ENCODE measurements around the gene MRPL17.

Gene MRPL17

GRCh38 chr11:6663794-6664469 lies 19.2 kb downstream of the MRPL17 start:
- no peak overlapping the region for H3K9ac ChIP-seq (ENCODE audit: low read length)
- no peak overlapping the region for H3K4me3 ChIP-seq (ENCODE audit: low read length)
- H3K36me3 ChIP-seq (ENCODE audit: control insufficient read depth, low read depth, low read length): no peaks in the 10 kb centered on the region
- no peak overlapping the region for H3K27ac ChIP-seq (ENCODE audit: low read length)
- no peaks in the 10 kb centered on the region for H3K4me1 ChIP-seq (ENCODE audit: control insufficient read depth, low read depth, low read length)
- H3K9me3 ChIP-seq (ENCODE audit: control insufficient read depth, low read depth, low read length): no peaks in the 10 kb centered on the region
- H3K27me3 ChIP-seq (ENCODE audit: control insufficient read depth, insufficient read depth, low read length): no peaks in the 10 kb centered on the region

GRCh38 chr11:6660712-6661111 lies 22.4 kb downstream of the MRPL17 start:
- Histone ChIP-seq H3K27me3 (ENCODE audit: control insufficient read depth, insufficient read depth, low read length) (peaks cover 17% of the 10 kb centered on the region), H3K4me1 (ENCODE audit: control insufficient read depth, low read depth, low read length) (peaks cover 9% of the 10 kb centered on the region), H3K27ac (ENCODE audit: low read length) (no peak overlapping the region), H3K36me3 (ENCODE audit: control insufficient read depth, low read depth, low read length) (no peaks in the 10 kb centered on the region), H3K9ac (ENCODE audit: low read length) (no peak overlapping the region), H3K4me3 (ENCODE audit: low read length) (no peak overlapping the region), H3K9me3 (ENCODE audit: control insufficient read depth, low read depth, low read length) (no peaks in the 10 kb centered on the region)

- Histone ChIP-seq H3K27ac (ENCODE audit: low read length) (no peak overlapping the region), H3K9me3 (ENCODE audit: control insufficient read depth, low read depth, low read length) (no peaks in the 10 kb centered on the region), H3K27me3 (ENCODE audit: control insufficient read depth, insufficient read depth, low read length) (peaks cover 25% of the 10 kb centered on the region), H3K36me3 (ENCODE audit: control insufficient read depth, low read depth, low read length) (no peaks in the 10 kb centered on the region), H3K4me3 (ENCODE audit: low read length) (no peak overlapping the region), H3K4me1 (ENCODE audit: control insufficient read depth, low read depth, low read length) (peaks cover 9% of the 10 kb centered on the region), H3K9ac (ENCODE audit: low read length) (no peak overlapping the region)
Measured at GRCh38 chr11:6658647-6659046, 24.5 kb downstream of the MRPL17 start.

- H3K4me1 ChIP-seq (ENCODE audit: control insufficient read depth, low read depth, low read length): peaks cover 9% of the 10 kb centered on the region
- H3K27me3 ChIP-seq (ENCODE audit: control insufficient read depth, insufficient read depth, low read length): peaks cover 29% of the 10 kb centered on the region
- H3K36me3 ChIP-seq (ENCODE audit: control insufficient read depth, low read depth, low read length): no peaks in the 10 kb centered on the region
- no peak overlapping the region for H3K27ac ChIP-seq (ENCODE audit: low read length)
- H3K9ac ChIP-seq (ENCODE audit: low read length): no peak overlapping the region
- H3K4me3 ChIP-seq (ENCODE audit: low read length): no peak overlapping the region
- no peaks in the 10 kb centered on the region for H3K9me3 ChIP-seq (ENCODE audit: control insufficient read depth, low read depth, low read length)
Measured at GRCh38 chr11:6657346-6657745, 25.8 kb downstream of the MRPL17 start.

GRCh38 chr11:6656936-6657335 lies 26.2 kb downstream of the MRPL17 start:
- H3K4me3 ChIP-seq (ENCODE audit: low read length): peak overlapping the region; percentile 58
- peaks cover 29% of the 10 kb centered on the region for H3K27me3 ChIP-seq (ENCODE audit: control insufficient read depth, insufficient read depth, low read length)
- no peaks in the 10 kb centered on the region for H3K36me3 ChIP-seq (ENCODE audit: control insufficient read depth, low read depth, low read length)

GRCh38 chr11:6656584-6656915 lies 26.6 kb downstream of the MRPL17 start:
- Histone ChIP-seq H3K4me3 (ENCODE audit: low read length) (peak overlapping the region; percentile 58), H3K9ac (ENCODE audit: low read length) (no peak overlapping the region), H3K9me3 (ENCODE audit: control insufficient read depth, low read depth, low read length) (no peaks in the 10 kb centered on the region), H3K36me3 (ENCODE audit: control insufficient read depth, low read depth, low read length) (no peaks in the 10 kb centered on the region), H3K27ac (ENCODE audit: low read length) (no peak overlapping the region), H3K4me1 (ENCODE audit: control insufficient read depth, low read depth, low read length) (peaks cover 9% of the 10 kb centered on the region), H3K27me3 (ENCODE audit: control insufficient read depth, insufficient read depth, low read length) (peaks cover 29% of the 10 kb centered on the region)

More at GRCh38 chr11:6656936-6657335, 26.2 kb downstream of the MRPL17 start:
- H3K9ac ChIP-seq (ENCODE audit: low read length): no peak overlapping the region
- H3K9me3 ChIP-seq (ENCODE audit: control insufficient read depth, low read depth, low read length): no peaks in the 10 kb centered on the region
- H3K4me1 ChIP-seq (ENCODE audit: control insufficient read depth, low read depth, low read length): peaks cover 9% of the 10 kb centered on the region
- no peak overlapping the region for H3K27ac ChIP-seq (ENCODE audit: low read length)

- H3K9ac ChIP-seq (ENCODE audit: low read length): peak within 1 kb of the TSS; percentile 59
- no peaks in the 10 kb centered on the region for H3K36me3 ChIP-seq (ENCODE audit: control insufficient read depth, low read depth, low read length)
- peaks cover 29% of the 10 kb centered on the region for H3K27me3 ChIP-seq (ENCODE audit: control insufficient read depth, insufficient read depth, low read length)
- no peaks in the 10 kb centered on the region for H3K9me3 ChIP-seq (ENCODE audit: control insufficient read depth, low read depth, low read length)
- peaks cover 9% of the 10 kb centered on the region for H3K4me1 ChIP-seq (ENCODE audit: control insufficient read depth, low read depth, low read length)
- no peak within 1 kb of the TSS for H3K27ac ChIP-seq (ENCODE audit: low read length)
- peak within 1 kb of the TSS; percentile 68 for H3K4me3 ChIP-seq (ENCODE audit: low read length)
Measured at GRCh38 chr11:6655790-6656583, 27.2 kb downstream of the MRPL17 start, which contains the start of gene DCHS1. Gene DCHS1, minus strand, starts transcription at chr11:6655809. Its CDS starts 14,196 bp downstream, at chr11:6641613.

GRCh38 chr11:6655020-6655789 lies 27.9 kb downstream of the MRPL17 start:
- H3K4me3 ChIP-seq (ENCODE audit: low read length): peak overlapping the region; percentile 68
- no peaks in the 10 kb centered on the region for H3K36me3 ChIP-seq (ENCODE audit: control insufficient read depth, low read depth, low read length)
- H3K9ac ChIP-seq (ENCODE audit: low read length): peak overlapping the region; percentile 59
- H3K27me3 ChIP-seq (ENCODE audit: control insufficient read depth, insufficient read depth, low read length): peaks cover 29% of the 10 kb centered on the region
- H3K4me1 ChIP-seq (ENCODE audit: control insufficient read depth, low read depth, low read length): peaks cover 9% of the 10 kb centered on the region
- no peak overlapping the region for H3K27ac ChIP-seq (ENCODE audit: low read length)
- H3K9me3 ChIP-seq (ENCODE audit: control insufficient read depth, low read depth, low read length): no peaks in the 10 kb centered on the region

- Histone ChIP-seq H3K36me3 (ENCODE audit: control insufficient read depth, low read depth, low read length) (no peaks in the 10 kb centered on the region), H3K27me3 (ENCODE audit: control insufficient read depth, insufficient read depth, low read length) (peaks cover 29% of the 10 kb centered on the region), H3K9ac (ENCODE audit: low read length) (peak overlapping the region; percentile 59), H3K27ac (ENCODE audit: low read length) (no peak overlapping the region), H3K9me3 (ENCODE audit: control insufficient read depth, low read depth, low read length) (no peaks in the 10 kb centered on the region), H3K4me1 (ENCODE audit: control insufficient read depth, low read depth, low read length) (peaks cover 9% of the 10 kb centered on the region), H3K4me3 (ENCODE audit: low read length) (peak overlapping the region; percentile 68)
Measured at GRCh38 chr11:6654281-6655019, 28.7 kb downstream of the MRPL17 start.

GRCh38 chr11:6653656-6654055 lies 29.5 kb downstream of the MRPL17 start:
- peaks cover 9% of the 10 kb centered on the region for H3K4me1 ChIP-seq (ENCODE audit: control insufficient read depth, low read depth, low read length)
- no peaks in the 10 kb centered on the region for H3K9me3 ChIP-seq (ENCODE audit: control insufficient read depth, low read depth, low read length)
- H3K36me3 ChIP-seq (ENCODE audit: control insufficient read depth, low read depth, low read length): no peaks in the 10 kb centered on the region
- peaks cover 29% of the 10 kb centered on the region for H3K27me3 ChIP-seq (ENCODE audit: control insufficient read depth, insufficient read depth, low read length)
- no peak overlapping the region for H3K9ac ChIP-seq (ENCODE audit: low read length)
- no peak overlapping the region for H3K4me3 ChIP-seq (ENCODE audit: low read length)
- no peak overlapping the region for H3K27ac ChIP-seq (ENCODE audit: low read length)

GRCh38 chr11:6653097-6653496 lies 30.0 kb downstream of the MRPL17 start:
- no peak overlapping the region for H3K9ac ChIP-seq (ENCODE audit: low read length)
- H3K27ac ChIP-seq (ENCODE audit: low read length): no peak overlapping the region
- no peaks in the 10 kb centered on the region for H3K36me3 ChIP-seq (ENCODE audit: control insufficient read depth, low read depth, low read length)
- peaks cover 9% of the 10 kb centered on the region for H3K4me1 ChIP-seq (ENCODE audit: control insufficient read depth, low read depth, low read length)
- H3K27me3 ChIP-seq (ENCODE audit: control insufficient read depth, insufficient read depth, low read length): peaks cover 29% of the 10 kb centered on the region
- no peaks in the 10 kb centered on the region for H3K9me3 ChIP-seq (ENCODE audit: control insufficient read depth, low read depth, low read length)
- H3K4me3 ChIP-seq (ENCODE audit: low read length): no peak overlapping the region
